ENCODE data around the gene PON2.

PON2 gene

DNA sequence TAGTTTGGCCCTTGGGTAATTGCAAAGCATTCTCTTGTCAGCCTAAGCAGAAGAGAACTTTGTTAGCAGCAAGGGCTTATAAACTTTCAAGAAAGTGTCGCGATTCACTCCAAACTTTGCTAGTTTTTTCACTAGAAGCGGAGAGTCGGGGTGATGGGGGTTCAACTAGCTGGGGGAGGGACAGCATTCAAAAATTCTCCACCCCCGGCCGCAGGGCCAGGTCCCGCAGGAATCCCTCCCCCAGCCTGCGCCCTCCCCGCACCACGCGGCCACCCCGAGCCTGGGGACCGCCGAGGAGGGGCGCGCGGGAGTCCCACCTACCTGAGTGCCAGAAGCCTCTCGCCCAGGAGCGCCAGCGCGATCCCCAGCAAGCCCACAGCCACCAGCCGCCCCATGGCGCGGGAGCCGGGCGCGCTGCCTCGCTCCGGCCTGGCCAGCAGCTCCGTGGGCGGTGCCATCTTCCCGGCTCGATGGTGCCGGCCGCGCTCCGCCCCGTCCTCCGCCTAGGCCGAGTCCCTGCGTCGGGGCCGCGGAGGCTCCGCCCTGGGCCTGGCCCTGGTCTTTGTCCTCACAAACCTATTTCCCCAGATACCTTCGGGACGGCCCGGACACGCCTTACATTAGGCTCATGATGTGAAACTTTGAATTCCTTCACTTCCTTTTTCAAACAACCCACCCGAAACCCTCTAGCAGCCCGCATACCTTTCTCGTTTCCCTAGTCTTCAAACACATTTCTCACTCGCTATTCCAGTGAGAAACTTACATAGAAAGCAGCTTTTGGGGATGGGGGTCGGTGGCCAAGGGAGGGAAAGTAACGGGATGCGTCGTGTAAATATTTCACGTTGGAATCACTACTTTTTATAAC lies at the start of gene PON2:
PON2 (minus strand) TSS at position 472 of the 865 bp plus-strand sequence; CDS start at position 395, 77 bp downstream.
- H3K27ac ChIP-seq: peak within 1 kb of the TSS; percentile 82
- ChIA-PET CTCF (interaction anchor here (0.6 kb wide), 4 partner anchors 13 to 1063 kb away, joined by 4 to 6 read pairs (median 5); no protein-coding TSS in a partner anchor), POLR2A (ENCODE audit: low non-redundant PET) (interaction anchor here (0.7 kb wide), 1 partner anchor 282 kb away, joined by 6 read pairs; no protein-coding TSS in a partner anchor)
- TF ChIP-seq, protein P1, sequence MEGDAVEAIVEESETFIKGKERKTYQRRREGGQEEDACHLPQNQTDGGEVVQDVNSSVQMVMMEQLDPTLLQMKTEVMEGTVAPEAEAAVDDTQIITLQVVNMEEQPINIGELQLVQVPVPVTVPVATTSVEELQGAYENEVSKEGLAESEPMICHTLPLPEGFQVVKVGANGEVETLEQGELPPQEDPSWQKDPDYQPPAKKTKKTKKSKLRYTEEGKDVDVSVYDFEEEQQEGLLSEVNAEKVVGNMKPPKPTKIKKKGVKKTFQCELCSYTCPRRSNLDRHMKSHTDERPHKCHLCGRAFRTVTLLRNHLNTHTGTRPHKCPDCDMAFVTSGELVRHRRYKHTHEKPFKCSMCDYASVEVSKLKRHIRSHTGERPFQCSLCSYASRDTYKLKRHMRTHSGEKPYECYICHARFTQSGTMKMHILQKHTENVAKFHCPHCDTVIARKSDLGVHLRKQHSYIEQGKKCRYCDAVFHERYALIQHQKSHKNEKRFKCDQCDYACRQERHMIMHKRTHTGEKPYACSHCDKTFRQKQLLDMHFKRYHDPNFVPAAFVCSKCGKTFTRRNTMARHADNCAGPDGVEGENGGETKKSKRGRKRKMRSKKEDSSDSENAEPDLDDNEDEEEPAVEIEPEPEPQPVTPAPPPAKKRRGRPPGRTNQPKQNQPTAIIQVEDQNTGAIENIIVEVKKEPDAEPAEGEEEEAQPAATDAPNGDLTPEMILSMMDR (conservative IDR thresholded peaks at IDR 0.05; ENCODE audit: low read depth): no peak
- DNase-seq (ENCODE audit: low spot score): peak; percentile 80

DNA sequence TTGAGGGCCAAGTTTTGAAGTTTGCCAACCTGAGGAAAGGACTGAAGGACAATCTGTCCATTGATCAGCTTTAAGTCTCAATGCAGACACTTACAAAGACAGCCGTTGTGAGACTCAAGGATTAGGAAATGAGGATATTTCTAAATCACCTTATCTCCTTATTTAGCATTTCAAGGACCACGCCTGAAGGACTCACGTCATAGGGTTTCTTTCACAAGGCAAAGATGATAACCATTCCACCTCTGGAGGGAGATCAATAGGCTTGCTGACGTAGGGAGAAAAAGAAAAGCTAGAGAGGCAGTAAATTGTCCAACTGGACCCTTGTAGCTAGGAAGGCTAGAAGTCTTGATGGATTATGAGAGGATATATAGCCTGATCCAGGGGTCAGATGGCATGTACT lies 47.6 kb upstream of the PON2 start:
- ChIA-PET POLR2A (ENCODE audit: low non-redundant PET) (no interaction called here), CTCF (no interaction called here)
- H3K27ac ChIP-seq: no peak overlapping the region
- TF ChIP-seq, protein P1 (conservative IDR thresholded peaks at IDR 0.05; ENCODE audit: low read depth): no peak
- DNase-seq (ENCODE audit: low spot score): no peak

DNA sequence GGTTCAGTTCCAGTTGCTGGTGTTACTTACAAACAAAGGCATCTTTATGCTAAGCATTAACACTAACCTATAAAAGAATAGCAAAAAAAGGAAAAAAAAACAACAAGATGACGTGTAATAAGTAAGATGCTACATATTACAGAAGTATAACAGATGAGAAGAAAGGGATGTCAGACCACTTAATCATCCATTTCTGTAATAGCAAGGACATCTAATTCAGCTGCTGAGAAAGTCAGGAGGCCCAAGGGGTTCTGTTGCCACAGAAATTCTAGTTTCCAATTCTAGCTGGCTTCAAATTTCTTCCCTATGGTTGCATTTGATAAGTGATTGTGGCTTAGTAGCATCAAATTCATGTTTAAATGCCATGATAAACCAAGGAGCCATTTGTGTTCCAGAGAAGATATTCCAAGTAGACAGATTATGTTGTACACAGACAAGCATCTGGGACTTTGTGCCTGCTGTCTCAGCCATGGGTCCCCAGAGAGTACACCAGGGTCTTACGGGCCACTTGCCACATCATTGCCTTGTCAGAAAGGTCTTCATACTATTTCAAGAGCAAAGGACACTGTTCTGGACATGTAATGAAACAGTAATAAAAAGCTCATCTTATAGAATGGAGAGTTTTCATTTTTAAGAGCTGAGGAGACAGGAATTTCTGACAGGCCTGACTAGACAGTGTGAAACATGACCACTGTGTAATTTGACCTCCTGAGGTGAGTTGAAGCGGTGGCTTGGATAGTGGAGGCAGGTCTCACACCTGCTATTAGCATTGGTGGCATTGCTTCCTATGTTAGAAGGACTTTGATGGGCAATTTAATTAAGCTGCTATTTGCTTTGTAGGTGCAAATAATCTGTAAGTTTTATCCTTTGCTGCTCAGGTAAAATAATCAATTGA lies 46.7 kb upstream of the PON2 start:
- no peak overlapping the region for H3K27ac ChIP-seq
- no peak for DNase-seq (ENCODE audit: low spot score)
- ChIA-PET POLR2A (ENCODE audit: low non-redundant PET) (no interaction called here), CTCF (no interaction called here)
- TF ChIP-seq, protein P1 (conservative IDR thresholded peaks at IDR 0.05; ENCODE audit: low read depth): no peak

DNA sequence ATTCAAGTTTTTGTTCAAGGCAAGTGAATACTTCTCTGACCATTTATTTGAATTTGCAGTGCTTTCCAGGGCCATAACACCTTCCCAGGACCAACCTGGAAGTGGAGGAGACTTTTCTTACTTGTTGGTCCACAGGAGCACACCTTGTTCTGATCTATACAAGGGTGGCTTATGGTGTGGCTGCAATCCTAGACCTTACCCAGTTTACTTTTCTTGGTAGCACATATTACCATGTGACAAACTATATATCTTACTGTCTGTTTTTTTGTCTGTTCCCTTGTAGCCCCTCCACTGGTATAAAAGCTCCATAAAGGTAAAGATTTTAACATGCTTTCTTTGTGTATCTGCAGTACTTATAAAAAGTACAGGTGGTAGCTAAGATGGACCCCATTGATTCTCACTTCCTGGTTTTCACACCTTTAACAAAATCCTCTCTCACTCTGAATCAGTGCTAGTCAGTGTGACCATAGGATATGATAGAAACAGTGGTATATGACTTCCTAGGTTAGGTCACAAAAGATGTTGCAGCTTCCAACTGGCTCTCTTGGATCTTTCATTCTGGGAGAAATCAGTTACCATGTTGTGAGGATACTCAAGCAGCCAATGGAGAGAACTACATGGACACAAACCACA lies 45.3 kb upstream of the PON2 start:
- POLR2A ChIA-PET (ENCODE audit: low non-redundant PET): no interaction called here
- no peak overlapping the region for H3K27ac ChIP-seq
- TF ChIP-seq, protein P1 (conservative IDR thresholded peaks at IDR 0.05; ENCODE audit: low read depth): no peak
- CTCF ChIA-PET: interaction anchor here (0.6 kb wide), 2 partner anchors 208 to 1516 kb away, joined by 3 read pairs; no protein-coding TSS in a partner anchor
- DNase-seq (ENCODE audit: low spot score): no peak

DNA sequence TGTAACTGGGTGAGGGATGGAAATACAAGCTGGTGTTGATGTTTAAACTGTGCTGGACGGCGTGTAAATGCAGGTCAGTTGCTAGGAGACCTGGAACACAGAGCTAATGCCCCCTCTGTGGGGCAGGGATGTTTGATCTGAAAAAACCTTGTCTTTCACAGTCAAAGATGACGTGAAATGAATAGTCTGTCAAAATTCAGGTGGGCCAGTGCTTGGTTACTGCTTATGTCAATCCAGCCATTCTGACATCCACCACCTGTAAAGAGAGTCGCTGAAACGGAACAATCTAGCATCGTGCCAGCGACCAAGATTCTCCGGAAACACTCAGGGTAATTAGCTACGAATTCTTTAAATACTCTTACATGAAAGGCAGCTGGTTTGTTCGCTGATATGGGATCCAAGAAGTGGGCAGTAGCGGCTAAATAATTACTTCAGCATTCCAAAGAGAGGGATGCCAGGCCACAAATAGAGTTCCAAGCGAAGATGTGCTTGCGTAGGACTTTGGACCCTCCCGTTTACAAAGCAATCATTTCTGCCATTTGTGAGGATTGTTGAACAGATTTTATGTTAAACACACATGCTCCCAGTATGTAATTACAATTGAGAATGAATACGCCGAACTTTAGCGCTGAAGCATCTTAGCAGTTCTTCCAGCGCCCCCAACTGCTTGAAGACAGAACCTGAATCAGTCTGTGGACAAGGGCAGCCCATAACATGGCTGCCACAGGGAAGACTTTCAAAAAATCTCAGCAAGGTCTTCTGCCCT lies 43.6 kb upstream of the PON2 start:
- no peak for DNase-seq (ENCODE audit: low spot score)
- TF ChIP-seq, protein P1 (conservative IDR thresholded peaks at IDR 0.05; ENCODE audit: low read depth): 0 out of 2 replicates have a peak, but pooled peaks have one; percentile 8
- no peak overlapping the region for H3K27ac ChIP-seq
- ChIA-PET CTCF (interaction anchor here (0.7 kb wide), 1 partner anchor 208 kb away, joined by 3 read pairs; no protein-coding TSS in a partner anchor), POLR2A (ENCODE audit: low non-redundant PET) (no interaction called here)

Measured in RWPE1 (cell line).